Esophagus mucosa (tissue), 1 donor: ENCODE measurements around the gene PRKG2. TPM values are rescaled to one million over a fixed set of nuclear protein-coding genes. Genes with fewer than 3 reads are reported as not detected.
"Not testable (repeated sequence)": the region's sequence is repeated elsewhere in the genome, so short reads cannot be mapped to it uniquely, and the experiment has no call there.

Experiments used
- ATAC-seq: fragments of 200-7000 bp; cut with Tn5 transposase; one replicate; pipeline ENCODE4 v1.9.1; 2020
- total RNA-seq: library from RNA; stranded (reverse); gene quantifications from one replicate; pipeline ENCODE4 v1.2.4, GENCODE V29; 2023
- donor health status: DM: yes; HTN: yes; CAD: no.

Gene PRKG2, protein sequence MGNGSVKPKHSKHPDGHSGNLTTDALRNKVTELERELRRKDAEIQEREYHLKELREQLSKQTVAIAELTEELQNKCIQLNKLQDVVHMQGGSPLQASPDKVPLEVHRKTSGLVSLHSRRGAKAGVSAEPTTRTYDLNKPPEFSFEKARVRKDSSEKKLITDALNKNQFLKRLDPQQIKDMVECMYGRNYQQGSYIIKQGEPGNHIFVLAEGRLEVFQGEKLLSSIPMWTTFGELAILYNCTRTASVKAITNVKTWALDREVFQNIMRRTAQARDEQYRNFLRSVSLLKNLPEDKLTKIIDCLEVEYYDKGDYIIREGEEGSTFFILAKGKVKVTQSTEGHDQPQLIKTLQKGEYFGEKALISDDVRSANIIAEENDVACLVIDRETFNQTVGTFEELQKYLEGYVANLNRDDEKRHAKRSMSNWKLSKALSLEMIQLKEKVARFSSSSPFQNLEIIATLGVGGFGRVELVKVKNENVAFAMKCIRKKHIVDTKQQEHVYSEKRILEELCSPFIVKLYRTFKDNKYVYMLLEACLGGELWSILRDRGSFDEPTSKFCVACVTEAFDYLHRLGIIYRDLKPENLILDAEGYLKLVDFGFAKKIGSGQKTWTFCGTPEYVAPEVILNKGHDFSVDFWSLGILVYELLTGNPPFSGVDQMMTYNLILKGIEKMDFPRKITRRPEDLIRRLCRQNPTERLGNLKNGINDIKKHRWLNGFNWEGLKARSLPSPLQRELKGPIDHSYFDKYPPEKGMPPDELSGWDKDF
- 1.3 TPM for total RNA-seq

DNA sequence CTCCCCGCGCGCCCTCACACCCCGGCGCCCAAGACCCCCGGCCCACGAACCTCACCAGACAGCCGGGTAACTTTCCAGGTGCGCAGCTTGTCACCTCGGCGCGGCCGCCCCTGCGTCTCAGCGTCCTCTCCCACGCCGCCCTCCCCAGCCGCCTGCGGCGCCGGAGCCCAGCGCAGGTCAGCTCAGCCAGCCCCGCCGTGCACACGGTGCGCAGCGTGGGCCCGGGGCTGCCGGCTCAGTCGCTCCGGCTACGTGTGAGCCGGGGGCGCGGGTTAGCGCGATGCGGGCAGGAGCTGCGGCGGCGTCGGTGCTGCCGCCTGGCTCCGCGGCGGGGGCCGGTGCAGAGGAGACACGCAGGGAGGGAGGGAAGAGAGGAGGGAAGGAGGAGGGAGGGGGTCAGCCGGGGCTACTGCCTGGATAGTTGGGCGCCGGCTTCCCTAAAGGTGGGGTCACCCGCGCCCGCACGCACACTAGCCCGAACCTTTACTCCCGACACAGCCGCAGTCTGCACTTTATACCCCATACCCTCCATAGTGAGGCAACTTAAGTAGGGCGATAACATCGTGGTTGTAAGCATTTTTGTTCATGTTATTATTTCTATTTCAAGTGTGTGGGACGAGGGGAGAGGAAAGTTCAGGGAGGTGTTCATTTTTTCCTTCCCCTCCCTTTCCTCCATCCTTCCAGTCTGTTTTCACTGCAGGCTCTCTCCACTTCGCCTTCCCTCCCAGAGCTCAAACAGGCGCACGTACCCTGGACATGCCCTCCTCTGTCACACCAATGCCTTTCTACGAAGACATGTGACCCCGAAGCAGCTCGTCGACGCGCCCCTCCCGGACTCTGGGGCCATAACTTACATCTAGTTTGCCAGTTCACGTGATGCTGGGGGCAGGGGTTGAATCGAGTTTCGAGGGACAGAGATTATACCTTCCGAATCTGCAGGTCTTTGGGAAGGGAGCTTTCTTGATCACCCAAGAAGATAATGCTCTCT, at the start of gene PRKG2:
PRKG2 (minus strand) TSS at position 342 of the 988 bp plus-strand sequence. CDS start 10,175 bp downstream, outside the sequence.
- peak; percentile 39 for ATAC-seq

- no peak for ATAC-seq
Observed at GRCh38 chr4:81260443-81261101, 45.5 kb upstream of the PRKG2 start.

DNA sequence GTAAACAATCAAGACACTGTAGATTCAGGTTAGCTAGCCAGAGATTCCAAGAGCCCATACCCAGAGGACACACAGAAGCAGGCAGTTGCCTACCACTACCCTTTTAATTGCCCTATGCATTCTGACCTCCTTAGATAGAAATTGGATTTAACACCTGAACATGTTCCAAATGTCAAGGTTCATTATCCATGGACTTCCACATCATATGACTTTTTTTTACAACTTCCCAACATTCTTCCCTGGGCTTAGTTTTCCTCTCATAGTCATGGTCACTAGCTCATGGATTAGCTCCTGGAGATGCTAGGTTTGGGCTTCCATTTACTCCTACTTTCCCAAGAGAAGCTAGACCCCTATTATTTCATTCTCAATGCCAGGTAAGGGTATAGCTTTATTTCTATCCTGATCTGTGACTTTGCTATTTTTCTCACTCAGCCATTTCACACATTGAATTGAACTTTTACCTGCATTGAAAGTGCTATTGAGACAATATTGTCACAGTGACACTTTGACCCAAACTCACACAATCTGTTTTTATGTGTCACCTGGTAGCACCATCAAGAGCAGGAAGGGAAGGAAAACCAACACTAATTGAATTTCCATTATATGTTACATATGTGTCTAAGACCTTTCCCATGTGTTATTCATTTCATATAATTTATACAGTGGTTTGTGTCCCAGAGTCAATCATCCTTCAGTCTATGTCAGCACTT, 44.0 kb upstream of the PRKG2 start:
- ATAC-seq: no peak

DNA sequence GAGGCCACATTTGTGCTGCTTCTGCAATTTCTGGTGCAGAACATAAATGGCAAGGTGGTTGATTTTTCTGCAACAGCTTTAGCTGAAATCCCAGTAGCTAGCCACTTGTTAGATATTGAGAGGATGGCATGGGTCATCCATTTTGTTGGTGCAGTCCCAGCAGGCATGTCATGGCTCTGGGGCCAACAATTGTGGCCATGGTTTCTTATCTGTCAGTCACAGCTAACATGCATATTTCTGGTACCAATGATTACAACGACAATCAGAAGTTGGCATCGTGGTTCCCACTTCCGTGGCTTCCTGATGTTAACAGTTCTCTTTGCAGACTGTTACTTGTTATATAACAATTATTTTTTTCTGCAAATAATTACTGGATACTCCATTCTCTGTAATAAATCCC, 42.8 kb upstream of the PRKG2 start:
- no peak for ATAC-seq

- no peak for ATAC-seq
Observed at GRCh38 chr4:81257021-81257420, 42.0 kb upstream of the PRKG2 start.

GRCh38 chr4:81256059-81256970, 41.3 kb upstream of the PRKG2 start:
- no peak for ATAC-seq

GRCh38 chr4:81255524-81255923, 40.5 kb upstream of the PRKG2 start:
- no peak for ATAC-seq

DNA sequence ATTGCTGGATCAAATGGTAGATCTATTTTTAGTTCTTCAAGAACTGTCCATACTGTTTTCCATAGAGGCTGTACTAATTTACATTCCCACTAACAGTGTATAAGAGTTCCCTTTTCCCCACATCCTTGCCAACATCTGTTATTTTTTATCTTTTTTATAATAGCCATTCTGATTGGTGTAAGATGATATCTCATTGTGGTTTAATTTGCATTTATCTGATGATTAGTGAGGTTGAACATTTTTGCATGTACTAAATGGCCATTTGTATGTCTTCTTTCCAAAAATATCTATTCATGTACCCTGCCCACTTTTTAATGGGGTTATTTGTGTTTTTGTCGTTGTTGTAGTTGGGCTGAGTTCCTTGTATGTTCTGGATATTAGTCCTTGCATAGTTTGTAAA, 35.4 kb upstream of the PRKG2 start:
- no peak for ATAC-seq

- ATAC-seq: no peak
Observed at GRCh38 chr4:81245218-81246009, 30.4 kb upstream of the PRKG2 start.

DNA sequence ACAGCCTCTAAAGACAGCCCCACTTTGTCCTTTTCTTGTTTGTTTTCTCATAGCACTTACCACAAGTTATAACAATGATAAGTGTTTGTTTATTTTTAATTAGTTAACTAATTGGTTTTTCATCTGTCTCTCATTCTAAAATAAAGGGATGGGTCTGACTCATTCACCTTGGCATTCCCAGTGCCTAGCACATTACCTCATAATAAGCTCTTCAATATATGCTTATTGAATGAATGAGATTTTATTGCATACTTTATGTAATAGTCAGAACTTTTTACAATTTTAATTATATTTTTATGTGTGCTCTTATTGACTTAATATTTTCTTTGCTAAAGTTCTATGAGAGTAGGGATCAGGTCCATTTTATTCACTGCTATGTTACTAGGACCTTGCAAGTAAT, 22.8 kb upstream of the PRKG2 start:
- ATAC-seq: no peak

DNA sequence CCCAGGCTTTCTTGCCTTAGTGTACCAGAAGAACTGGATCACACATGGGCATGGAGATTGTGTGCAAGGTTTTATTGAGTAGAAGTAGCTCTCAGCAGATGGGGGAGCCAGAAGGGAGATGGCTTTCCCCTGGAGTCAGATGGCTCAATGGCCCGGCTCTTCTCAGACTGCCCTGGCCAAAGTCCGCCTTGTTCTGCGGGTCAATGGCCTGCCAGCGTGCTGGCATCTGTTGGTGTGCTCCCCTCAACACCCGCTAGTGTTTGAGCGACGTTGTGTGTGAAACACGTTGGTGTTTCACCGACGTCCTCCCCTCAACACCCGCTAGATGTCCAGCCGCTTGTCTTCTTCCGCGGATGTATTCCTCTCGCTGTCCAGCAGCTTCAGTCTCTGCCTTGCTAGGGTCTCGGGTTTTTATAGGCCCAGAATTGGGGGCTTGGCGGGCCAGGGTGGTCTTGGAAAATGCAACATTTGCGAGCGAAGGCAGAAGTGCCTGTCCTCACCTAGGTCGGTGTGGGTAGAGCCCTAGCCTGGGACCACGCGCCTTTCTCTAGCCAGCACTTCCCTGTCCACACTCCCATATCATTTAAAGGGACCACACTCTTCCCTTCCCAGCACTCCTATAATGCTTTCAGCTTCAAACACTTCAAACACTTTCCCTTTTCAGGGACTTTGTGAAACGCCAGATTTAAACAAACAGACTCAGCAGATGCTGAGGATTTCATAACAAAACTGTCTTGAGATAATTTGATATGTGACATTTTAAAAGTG, 21.1 kb upstream of the PRKG2 start:
- ATAC-seq: no peak

- no peak for ATAC-seq
Observed at GRCh38 chr4:81227968-81228367, 12.9 kb upstream of the PRKG2 start.

- ATAC-seq: no peak
Observed at GRCh38 chr4:81227138-81227537, 12.1 kb upstream of the PRKG2 start.

- no peak for ATAC-seq
Observed at GRCh38 chr4:81225252-81225651, 10.2 kb upstream of the PRKG2 start.

- ATAC-seq: not testable (repeated sequence)
Observed at GRCh38 chr4:81222082-81222472, 7.1 kb upstream of the PRKG2 start.

DNA sequence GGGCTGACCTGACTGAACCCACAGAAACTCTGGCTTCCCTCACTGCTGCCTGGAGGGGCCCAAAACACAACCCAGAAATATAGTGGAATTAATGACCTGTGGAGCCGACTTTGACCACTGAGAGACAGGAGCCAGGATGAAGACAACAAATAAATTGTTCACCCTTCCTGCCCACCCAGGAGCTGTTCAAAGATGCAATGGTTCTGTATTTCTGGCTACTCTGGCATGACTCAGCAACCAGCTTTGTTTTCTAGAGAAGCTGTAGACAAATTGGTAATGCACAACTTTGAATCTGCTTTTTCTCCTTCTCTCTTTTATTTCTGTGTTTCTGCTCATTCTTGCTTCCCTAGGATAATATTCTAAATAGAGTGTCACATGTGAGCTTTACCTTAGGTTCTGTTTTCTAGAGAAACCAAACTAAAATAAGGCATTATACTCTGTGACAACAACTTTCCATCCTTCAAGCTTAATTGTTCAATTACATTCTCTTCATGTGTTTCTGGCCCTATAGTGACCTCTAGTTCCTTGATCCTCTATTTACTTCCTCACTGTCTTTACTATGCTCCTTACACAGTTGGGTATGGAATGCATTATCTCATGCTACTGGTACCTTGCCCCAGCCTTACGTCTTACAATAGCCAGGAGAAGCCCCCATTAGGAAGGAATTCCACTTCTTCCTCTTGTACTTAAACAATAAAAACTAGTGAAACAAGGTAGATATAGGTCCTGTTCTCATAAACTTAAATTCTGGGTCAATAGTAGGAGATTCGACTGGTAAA, 6.5 kb upstream of the PRKG2 start:
- ATAC-seq: no peak

DNA sequence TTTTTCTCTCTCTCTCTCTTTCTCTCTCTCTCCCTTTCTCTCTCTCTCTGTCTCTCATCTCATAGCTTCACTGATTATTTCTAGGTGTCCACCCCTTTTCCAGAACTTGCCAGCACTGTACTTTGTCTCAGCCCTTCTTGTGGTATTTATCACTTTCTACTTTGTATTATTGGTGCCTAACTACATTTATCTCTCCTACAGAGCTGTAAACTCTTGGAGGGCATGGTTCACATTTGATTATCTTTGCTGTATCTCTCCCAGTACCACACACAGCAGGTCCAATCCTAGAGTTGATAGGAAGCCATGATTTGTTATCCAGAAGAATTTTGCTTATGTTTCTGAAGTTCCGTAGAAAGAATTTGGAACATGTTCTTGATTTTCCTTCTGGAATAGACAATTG, 5.2 kb upstream of the PRKG2 start:
- ATAC-seq: no peak

DNA sequence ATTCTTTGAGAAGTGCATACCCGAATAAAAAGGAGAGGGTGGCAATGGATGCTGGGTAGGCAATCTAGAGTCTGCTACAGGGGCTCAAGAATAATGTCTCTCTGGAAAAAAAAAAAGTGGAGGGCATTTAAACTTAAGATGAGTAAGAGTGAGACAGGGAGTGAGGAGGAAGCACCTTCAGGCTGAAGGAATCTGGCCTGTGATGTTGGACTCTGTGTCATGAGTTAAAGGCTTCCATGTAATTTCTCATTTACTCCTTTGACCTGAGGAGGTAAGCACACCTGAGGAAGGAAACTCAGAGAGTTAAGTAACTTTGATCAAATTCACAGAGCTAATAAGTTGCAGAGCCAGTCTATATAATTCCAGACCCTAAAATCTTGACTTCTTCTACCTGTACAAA, 3.2 kb upstream of the PRKG2 start:
- no peak for ATAC-seq
